Dedifferentiated amniotic fluid mesenchymal stem cell (primary cell): Measurements from ENCODE around the gene SPG11.
"Not testable (repeated sequence)": the region's sequence is repeated elsewhere in the genome, so short reads cannot be mapped to it uniquely, and the experiment has no call there.

Source experiments
- DNase-seq: peaks from one replicate; pipeline ENCODE4 v3.0.0-alpha.2; 2016; ENCODE audit errors: extremely low spot score

The SPG11 gene

DNA sequence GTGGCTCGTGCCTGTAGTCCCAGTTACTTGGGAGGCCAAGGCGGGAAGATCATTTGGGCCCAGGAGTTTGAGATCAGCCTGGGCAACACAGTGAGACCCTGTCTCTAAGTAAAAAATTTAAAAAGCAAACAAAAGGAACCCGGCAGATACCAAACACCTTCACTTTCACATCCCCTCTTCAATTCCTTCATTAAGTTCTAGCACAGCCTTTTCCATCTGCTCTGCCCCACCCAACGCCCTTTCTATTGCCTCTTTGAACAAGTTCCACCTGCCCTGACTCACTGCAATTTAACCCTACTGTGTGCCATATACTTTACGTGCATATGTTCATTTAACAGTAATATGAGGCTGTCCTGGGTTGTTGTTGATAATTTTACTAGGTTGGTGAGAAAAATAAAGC lies 12.4 kb upstream of the SPG11 start:
- no peak for DNase-seq

DNA sequence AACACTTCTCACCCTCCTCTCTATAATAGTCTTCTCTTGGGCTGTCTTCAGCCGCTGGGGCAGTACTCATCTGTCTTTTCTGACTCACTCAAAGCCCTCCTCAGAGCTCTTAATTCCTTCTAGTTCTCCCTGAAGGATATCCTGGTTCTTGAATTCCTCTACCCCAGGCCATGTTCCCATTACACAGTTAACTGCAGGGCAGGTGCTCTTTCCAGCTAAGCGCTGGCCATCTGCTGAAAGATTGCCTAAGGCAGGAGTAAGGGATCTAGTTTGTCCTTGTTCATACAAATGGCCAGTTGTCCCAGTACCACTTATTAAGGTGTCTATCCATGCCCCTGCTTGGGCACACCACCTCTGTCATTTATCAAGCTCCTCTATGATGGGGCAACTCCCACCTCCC lies 10.2 kb upstream of the SPG11 start:
- no peak for DNase-seq

DNA sequence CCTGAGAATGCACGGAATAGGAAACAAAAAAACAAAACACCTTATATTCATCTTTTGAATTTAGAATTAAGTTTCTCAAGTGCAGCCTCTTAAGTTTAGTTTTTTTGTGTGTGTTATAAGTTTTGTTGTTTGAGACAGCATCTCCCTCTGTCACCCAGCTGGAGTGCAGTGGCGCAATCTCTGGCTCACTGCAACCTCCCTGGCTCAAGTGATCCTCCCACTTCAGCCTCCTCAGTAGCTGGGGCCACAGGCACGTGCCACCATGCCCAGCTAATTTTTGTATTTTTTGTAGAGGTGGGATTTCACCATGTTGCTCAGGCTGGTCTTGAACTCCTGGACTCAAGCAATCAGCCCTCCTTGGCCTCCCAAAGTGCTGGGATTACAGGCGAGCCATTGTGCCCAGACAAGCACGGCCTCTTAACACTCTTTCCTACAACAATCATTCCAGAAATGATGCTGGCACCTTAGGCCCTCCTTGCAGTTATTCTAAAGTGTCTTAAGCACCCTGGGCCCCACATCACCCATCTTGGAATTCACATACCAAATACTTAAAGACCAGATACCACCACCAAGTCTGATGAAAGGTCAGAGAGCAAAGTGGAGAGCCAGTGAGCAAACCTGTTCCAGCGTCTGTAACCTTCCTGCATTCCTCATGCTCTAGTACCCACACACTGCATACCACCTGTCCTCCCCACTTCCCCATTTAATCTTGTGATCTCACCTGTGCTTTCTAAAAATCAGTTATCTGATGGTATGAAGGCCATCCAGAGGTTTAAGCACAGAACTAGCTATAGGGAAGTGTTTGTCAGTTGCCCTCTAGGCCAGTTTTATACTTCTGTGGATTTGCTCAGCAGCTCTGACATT lies 6.9 kb upstream of the SPG11 start:
- no peak for DNase-seq

DNA sequence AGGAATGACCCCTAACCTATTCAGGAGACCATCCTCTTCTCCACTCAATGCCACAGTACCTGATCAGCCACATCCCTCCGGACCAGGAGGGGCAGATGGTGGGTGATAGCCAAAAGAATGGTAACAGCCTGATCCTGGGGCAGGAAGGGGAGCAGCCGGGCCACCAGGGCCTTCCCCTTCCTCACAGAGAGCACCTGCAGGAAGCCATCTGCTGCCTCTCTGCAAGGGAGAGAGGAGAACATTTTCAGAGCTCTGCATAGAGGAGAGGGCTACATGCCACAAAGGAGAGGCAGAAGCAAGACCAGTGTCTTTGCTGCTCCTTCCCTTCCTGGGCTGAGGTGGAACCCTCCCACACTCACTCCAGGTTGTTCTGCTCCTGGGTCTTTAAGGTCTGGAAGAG lies 5.5 kb upstream of the SPG11 start:
- no peak for DNase-seq

DNA sequence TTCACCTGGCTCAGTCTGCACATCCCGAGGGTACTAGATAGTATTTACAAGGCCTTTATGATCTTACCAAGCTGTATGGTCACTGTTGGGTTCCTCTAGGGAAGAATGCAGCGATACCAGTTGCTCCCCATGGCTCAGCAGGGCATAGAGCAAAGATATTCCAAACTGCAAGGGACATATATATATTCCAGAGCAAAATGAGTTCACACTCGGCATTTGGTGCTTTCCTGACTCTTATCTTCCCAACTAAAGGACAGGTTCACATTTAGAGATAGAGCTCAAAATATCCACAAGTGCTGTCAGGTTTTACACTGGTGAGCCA lies 3.5 kb upstream of the SPG11 start:
- DNase-seq = no peak

DNA sequence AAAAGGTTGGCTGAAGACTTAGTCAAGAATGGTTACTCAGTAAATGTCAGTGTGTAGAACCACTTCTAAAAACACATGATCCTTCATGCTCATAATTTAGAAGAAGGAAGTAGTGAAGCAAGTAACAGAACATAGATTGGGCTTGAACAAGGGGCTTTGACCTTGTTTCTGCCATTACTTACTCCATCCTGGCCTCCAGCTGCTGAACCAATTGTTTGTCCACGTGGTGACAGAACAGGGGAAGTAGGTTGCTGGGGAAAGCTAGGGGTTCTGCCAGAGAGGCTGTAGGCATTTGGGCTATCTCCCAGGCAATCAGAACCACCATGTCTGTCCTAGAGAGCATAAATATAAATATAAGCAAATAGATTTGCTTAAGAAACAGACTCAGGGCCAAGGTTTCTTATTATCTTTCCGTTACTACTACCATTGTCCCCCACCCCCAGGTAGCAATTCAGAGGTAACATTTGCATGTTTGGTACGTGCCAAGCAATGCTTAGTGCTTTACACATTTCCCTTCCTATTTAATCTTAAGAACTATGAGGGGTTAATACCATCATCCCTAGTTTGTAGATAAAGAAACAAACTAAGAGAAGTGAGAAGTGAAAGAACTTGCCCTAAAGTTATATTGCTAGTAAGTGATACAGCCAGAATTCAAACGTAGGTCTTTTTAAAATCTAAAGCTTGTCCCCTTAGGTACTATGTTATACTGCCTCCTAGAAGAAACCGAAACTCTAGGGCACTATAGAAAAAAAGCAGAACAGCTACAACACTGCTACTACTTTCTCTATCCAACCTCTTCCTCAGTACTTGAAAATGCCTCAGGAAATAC lies 3.0 kb upstream of the SPG11 start:
- DNase-seq = no peak

DNA sequence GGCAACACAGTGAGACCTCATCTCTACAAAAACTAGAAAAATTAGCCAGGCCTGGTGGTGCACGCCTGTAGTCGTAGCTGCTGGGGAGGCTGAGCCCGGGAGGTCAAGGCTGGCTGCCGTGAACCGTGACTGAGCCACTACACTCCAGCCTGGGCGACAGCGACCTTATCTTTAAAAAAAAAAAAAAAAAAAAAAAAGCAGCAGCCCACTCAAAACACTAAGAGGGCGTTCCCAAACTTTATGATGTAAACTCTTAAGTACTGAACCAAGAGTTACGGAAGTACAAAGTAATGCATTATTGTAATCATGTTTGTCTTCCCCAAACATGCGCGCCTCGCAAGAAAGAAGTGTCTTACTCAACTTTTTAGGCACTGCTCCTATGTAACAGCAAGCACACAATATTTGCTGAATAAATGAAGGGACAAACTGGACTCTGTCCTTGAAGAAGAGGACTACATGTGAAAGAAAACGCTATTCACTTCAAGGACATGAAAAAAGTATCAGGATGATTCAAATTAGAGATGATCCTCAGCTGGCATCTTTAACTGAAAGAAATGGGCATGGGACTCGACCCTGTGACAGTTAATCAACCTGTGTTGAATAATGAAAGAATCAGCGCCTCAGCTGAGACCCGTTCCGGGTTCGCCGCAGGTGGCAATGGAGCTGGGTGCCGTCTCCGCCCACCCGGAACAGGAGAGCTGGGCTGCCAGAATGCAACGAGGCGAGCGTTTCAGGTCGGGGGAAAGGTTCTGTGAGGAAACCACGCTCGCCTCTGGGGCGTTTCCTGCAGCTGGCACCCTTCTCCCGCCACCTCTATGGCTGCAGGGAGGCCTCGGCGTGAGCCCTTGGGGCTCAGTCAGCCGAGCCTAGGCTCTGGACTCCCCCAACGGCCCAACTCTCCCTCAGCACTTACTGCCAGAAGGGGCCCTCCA lies 718 bp downstream of the SPG11 start:
- DNase-seq = no peak

DNA sequence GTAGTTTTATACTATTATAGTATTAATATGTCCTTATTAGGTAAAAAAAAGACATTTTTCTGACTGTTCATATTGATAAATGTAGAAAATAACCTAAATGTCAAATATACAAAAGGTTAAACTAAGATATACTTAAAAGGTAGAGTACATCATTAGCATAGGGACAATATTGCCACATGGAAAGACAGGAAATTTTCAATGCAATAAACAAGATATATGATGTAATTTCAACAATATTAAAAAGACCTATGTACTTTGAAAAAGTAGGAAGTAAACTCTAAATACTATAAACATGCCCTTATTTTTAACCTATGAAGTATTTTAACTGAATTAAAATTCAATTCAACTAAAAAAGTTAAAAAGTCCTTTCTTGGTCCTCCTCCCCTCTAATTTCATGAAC lies 1.9 kb downstream of the SPG11 start:
- no peak for DNase-seq

DNA sequence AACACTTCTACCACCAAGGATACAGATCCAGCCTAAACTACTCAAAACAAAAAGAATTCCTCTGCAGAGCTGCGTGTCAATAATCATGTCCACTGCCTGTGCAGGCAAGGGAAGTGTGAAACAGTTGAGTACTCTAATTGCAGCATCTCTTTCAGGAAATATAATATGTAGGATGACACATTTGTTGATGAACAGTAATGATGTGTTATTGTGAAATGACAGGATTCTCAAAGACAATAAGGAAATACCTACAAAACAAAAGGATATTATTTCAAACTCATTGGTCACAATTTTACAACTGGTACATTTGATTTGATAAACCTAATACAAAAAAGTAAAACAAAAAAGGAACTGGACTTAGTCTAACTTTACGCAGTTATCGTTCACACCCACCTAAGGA lies 4.4 kb downstream of the SPG11 start:
- no peak for DNase-seq

DNA sequence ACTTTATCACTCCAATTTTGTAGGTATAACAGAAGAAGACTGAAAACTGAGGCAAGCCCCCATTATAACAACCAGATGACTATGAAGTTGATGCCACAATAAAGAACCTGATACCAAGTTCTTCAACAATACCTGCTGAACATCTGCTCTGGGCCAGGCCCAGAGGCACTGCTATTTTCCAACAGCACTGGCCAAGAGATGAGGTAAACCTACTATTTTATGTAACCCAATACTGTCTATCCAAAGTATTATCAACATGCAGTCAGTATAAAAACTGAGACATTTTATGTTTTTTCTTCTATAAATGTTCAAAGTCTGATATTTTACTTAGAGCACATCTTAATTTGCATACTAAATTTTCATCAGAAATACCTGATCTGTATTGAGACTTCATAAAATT lies 6.1 kb downstream of the SPG11 start:
- no peak for DNase-seq

DNA sequence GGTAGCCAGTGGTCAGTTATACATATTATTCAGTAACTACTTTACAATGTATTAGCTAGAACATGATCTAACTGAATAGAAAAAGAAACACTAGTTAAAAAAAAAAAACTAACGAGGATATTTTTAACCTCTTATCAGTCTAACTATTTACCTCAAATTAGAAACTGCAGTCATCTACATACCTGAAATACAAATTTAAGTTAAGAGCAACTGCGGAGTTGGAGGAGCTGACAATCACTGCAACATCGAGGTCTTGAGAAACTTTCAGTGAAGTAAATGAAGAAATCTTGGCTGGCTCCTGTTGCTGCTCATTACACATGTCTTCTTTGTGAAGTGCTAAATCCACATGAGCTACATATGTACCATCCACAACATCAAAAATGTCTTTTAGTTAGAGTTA lies 6.5 kb downstream of the SPG11 start:
- no peak for DNase-seq

DNA sequence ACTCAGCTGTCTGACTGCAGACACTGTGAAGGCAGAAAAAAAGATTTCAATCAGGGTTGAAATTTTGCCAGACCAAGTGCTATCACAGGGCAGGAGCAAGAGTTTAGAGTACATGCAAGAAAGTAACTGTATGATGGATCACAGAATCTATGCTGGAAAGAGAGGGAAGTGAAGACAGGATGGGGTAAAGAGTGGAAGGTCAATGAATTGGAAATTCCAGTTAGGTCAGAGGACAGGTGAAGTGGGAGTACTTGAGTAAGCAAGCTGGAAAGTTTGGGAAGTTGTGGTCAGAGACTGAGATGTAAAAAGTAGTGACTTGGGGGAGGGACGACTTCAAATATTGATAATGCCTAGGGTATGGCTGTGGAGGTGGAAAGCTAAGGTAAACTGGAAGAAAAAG lies 7.2 kb downstream of the SPG11 start:
- no peak for DNase-seq

DNA sequence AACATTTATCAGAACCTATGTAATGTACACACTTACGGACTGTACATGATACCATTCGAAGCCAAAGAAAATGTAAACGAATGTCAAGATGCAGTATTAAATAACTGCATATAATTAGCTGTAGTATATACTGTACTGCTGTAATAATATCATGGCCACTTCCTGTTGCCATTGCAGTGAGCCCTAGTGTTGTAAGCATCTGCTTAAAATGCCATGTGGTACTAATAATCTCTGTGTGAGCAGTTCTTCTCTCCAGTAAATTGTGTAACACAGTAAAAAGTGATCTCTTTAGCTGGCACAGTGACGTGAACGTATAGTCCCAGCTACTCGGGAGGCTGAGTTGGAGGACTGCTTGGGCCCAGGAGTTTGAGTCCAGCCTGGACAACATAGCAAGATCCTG lies 8.6 kb downstream of the SPG11 start:
- no peak for DNase-seq

DNA sequence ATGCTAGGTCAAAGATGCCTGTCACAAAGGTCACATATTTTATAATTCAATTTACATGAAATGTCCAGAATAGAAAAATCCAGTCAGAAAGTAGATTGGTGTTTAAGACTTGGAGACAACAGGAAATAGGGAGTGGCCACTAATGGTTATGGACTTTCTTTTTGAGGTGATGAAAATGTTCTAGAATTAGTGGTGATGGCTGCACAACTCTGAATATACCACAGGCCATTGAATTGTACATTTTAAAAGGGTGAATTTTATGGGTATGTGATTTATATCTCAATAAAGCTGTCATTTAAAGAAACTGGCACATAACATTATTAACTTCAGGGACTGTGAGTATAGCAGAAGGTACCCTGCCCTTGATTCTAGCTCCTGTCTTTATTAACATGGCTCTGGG lies 15.8 kb downstream of the SPG11 start:
- DNase-seq = no peak

DNA sequence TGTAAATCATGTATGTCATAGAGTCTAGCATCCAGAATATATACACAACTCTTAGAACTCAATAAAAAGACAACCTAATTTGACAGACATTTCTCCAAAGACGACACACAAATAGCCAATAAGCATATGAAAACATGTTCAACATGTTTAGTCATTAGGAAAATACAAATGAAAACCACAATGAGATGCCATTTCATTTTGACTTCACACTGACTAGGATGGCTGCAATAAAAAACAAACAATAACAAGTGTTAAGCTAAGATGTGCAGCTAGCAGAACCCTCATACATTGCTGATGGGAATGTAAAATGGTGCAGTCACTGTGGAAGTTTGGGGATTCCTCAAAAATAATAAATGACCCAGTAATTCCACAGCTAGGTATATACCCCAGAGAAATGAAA lies 16.4 kb downstream of the SPG11 start:
- no peak for DNase-seq

DNA sequence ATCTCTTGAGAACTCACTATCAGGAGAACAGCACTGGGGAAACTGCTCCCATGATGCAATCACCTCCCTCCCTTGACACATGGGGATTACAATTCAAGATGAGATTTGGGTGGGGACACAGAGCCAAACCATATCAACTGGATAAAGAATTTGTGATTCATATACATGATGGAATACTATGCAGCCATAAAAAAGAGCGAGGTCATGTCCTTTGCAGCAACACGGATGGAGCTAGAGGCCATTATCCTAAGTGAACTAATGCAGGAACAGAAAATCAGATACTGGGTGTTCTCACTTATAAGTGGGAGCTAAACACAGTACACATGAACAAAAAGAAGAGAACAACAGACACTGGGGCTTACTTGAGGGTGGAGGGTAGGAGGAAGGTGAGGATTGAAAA lies 17.0 kb downstream of the SPG11 start:
- no peak for DNase-seq

DNA sequence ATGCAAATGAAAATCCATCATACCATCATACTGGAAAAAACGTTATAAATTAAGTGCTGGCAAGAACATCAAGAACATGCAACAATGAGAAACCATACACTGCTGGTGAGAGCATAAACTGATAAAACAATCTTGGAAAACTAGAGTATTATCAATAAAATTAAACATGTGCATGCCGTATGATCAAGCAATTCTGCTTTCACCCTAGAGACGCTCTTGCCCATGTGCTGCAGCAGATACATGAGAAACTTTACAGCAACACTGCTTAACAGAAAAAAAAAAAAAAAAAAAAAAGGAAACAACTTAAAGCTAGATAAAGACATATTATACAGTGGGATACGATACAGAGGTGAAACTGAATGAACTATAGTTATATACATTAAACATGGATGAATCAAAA lies 21.8 kb downstream of the SPG11 start:
- DNase-seq = no peak

DNA sequence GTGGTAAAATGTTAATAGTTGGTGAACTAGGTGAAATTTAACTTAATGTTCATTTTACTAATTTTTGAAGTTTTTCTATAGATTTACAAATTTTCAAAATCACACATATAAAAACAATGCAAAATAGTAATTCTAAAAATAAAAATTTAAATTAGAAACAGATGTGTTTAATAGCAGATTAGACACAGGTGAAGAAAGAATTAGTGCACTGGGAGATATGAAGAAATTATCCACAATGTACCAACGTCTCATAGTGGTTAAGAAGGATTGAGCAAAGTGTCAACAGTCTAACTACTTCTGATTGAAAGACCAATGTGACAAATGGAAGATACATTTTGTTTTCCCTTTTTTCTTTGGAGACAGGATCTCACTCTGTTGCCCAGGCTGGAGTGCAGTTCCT lies 26.5 kb downstream of the SPG11 start:
- no peak for DNase-seq

DNA sequence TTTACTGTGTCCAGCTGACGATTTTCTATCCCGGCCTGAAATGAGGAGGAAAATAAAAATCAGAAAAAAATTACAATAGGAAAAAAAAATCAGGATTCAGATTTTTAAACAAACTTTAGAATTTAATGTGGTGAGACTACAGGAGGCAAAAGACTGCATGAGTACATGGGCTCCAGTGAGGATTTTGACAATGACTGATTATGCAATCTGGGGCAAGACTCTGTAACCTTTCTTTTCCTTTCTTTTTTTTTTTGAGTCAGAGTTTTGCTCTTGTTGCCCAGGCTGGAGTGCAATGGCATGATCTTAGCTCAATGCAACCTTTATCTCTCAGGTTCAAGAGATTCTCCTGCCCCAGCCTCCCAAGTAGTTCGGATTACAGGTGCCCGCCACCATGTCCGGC lies 29.9 kb downstream of the SPG11 start:
- DNase-seq = peak; percentile 39

DNA sequence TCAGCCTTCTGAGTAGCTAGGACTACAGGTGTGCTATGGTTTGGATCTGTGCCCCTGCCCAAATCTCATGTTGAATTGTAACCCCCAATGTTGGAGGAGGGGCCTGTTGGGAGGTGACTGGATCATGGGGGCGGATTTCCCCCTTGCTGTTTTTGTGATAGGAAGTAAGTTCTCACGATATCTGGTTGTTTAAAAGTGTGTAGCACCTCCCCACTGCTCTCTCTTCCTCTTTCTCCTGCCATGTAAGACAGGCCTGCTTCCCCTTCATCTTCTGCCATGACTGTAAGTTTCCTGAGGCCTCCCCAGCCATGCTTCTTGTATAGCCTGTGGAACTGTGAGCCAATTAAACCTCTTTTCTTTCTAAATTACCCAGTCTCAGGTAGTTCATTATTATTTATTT lies 38.2 kb downstream of the SPG11 start:
- not testable (repeated sequence) for DNase-seq

DNA sequence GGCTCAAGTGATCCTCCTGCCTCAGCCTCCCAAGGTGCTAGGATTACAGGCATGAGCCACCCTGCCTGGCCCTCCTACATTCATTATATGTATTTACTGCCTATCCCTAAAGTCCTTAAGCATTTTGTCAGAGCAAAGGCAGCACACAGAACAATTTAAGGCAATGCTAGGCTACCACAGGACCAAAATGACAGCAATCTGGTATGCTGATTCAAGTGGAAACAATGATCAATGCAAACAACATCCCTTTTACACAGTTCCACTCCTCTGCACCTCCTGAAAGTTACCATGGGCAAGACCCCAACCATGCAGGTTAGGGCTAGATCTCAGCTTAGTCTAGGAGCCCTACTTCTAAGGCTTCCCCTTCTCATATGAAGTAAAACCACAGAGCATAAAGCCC lies 40.3 kb downstream of the SPG11 start:
- DNase-seq = no peak

DNA sequence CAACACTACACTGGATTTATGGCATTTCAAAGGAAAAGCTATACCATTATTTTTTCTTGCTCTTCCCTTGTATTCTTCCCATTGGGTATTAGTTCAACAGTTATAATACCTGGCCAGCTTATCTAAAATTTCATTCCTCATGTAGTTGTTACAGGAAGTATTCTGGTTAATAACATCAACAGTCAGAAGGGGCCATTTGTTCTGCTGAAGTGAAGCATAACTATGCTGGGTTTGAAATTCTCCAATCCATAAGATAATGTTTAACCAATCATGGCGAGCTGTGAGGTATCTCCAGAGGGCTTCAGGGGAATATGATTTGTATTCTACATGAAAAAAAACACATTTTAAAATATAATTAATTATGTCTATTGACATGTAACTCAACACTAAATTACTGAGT lies 43.4 kb downstream of the SPG11 start:
- DNase-seq = no peak
